K562 (cell line): ENCODE data around the gene C17orf78. TPM values are rescaled to one million over a fixed set of nuclear protein-coding genes. Genes with fewer than 3 reads are reported as not detected.

Experiments used
- ATAC-seq: fragments of 200-7000 bp; cut with Tn5 transposase; 3 replicates; pipeline ENCODE4 v1.9.1; 2020; ENCODE audit warnings: moderate library complexity
- BruUV-seq: library from RNA; stranded (reverse); fragments of 400-500 nt; replicated peaks from 2 replicates; lab custom pipeline; 2021; lab: Mats Ljungman, UMichigan
- CTCF ChIA-PET: fragments of 300-600 bp; formaldehyde crosslinking; extraction: SDS; loops from one replicate; lab custom pipeline; 2021; ENCODE audit warnings: low intra/inter-chr PET ratio; lab: Yijun Ruan, JAX
- POLR2A ChIA-PET: fragments of 300-600, 350-650 bp; sonication (Branson Sonifier 250); formaldehyde crosslinking; extraction: SDS; loops from one replicate; lab custom pipeline; 2021; ENCODE audit warnings: antibody characterized with exemption, inconsistent platforms; lab: Yijun Ruan, JAX
- DNase-seq, 4 experiments: peaks; one replicate each; pipeline versions ENCODE4 v3.0.0 to v3.0.0-alpha.2; 2011 to 2018; ENCODE audit warnings: low spot score in 3 of 4, mixed read lengths in 3 of 4; ENCODE audit errors: extremely low read depth in 1 of 4
- FAIRE-seq: peaks from 2 replicates; lab custom pipeline; 2011; peaks lifted over from hg19 to GRCh38; lab: Jason Lieb, UNC
- H2AFZ ChIP-seq: 2 replicates; pipeline ENCODE4 v1.6.0; 2011; ENCODE audit warnings: low read depth, low read length, control low read depth, inconsistent platforms
- H3K27ac ChIP-seq: fragments of 200-600 bp; 3 replicates; pipeline ENCODE4 v1.8.0; 2011; ENCODE audit warnings: low read depth, mild to moderate bottlenecking, control low read depth, inconsistent platforms, low read length, moderate library complexity, mixed read lengths; ENCODE audit errors: extremely low read depth
- H3K27me3 ChIP-seq, 2 experiments: fragments of 300-600 bp in 1 of 2; 2 replicates in 1 of 2; 3 replicates in 1 of 2; pipeline versions ENCODE4 v1.6.0 to v1.8.0; 2011; ENCODE audit warnings: inconsistent platforms in 2 of 2, low read length in 2 of 2, mild to moderate bottlenecking in 1 of 2, mixed read lengths in 1 of 2, moderate library complexity in 1 of 2; ENCODE audit not compliant: control insufficient read depth in 2 of 2, insufficient read depth in 2 of 2
- H3K36me3 ChIP-seq: fragments of 300-600 bp; 3 replicates; pipeline ENCODE4 v1.8.0; 2011; ENCODE audit warnings: mild to moderate bottlenecking, low read length, inconsistent platforms; ENCODE audit not compliant: control insufficient read depth, insufficient read depth
- H3K4me1 ChIP-seq, 2 experiments: fragments of 200-600 bp in 1 of 2; replicated peaks in 1 of 2; 2 replicates in 1 of 2; 3 replicates in 1 of 2; pipeline versions ENCODE4 v1.5.1 to v1.8.0; 2011; ENCODE audit warnings: inconsistent platforms in 2 of 2, low read length in 2 of 2, mild to moderate bottlenecking in 1 of 2, mixed read lengths in 1 of 2, moderate library complexity in 1 of 2; ENCODE audit not compliant: control insufficient read depth in 2 of 2, insufficient read depth in 2 of 2
- H3K4me2 ChIP-seq: 2 replicates; pipeline ENCODE4 v1.6.1; 2011; ENCODE audit warnings: low read length, control low read depth, inconsistent platforms, mixed read lengths; ENCODE audit not compliant: insufficient read depth
- H3K4me3 ChIP-seq: fragments of 200-600 bp; sonication (generic), shearing (Covaris generic); 2 replicates; pipeline ENCODE4 v1.5.1; 2016; ENCODE audit warnings: control low read depth, inconsistent platforms
- H3K79me2 ChIP-seq: fragments of 200-600 bp; 3 replicates; pipeline ENCODE4 v1.8.0; 2011; ENCODE audit warnings: low read length, inconsistent platforms; ENCODE audit not compliant: control insufficient read depth, insufficient read depth
- H3K9ac ChIP-seq, 2 experiments: 2 replicates each; pipeline versions ENCODE4 v1.6.0 to v1.6.1; 2011; ENCODE audit warnings: low read depth in 2 of 2, low read length in 2 of 2, control low read depth in 1 of 2, inconsistent platforms in 1 of 2, mild to moderate bottlenecking in 1 of 2, mixed read lengths in 1 of 2; ENCODE audit not compliant: insufficient read depth in 1 of 2
- H3K9me1 ChIP-seq: one replicate; pipeline ENCODE4 v1.6.0; 2011; ENCODE audit warnings: inconsistent platforms, mild to moderate bottlenecking, low read length, moderate library complexity; ENCODE audit not compliant: control insufficient read depth, insufficient read depth
- H3K9me3 ChIP-seq: replicated peaks from 2 replicates; pipeline ENCODE4 v1.5.1; 2011; ENCODE audit warnings: low read depth, low read length, inconsistent platforms; ENCODE audit not compliant: control insufficient read depth, insufficient read depth
- H4K20me1 ChIP-seq: replicated peaks from 2 replicates; pipeline ENCODE4 v1.6.1; 2011; ENCODE audit warnings: low read length, inconsistent platforms, mixed read lengths; ENCODE audit not compliant: control insufficient read depth, insufficient read depth
- CBFA2T3 ChIP-seq: fragments of 450-650 bp; IDR thresholded peaks from 2 replicates; pipeline ENCODE4 v1.6.1; 2017
- LCOR ChIP-seq: sonication (generic); formaldehyde crosslinking; IDR thresholded peaks from 2 replicates; pipeline ENCODE4 v1.8.0; 2022; ENCODE audit warnings: mild to moderate bottlenecking, missing genetic modification reagents
- PCBP1 ChIP-seq: fragments of 200-400 bp; formaldehyde crosslinking; IDR thresholded peaks from 2 replicates; pipeline ENCODE4 v1.6.1; 2018; ENCODE audit warnings: mild to moderate bottlenecking, low read depth, low read length; ENCODE audit not compliant: poor library complexity, severe bottlenecking
- SNRNP70 ChIP-seq: fragments of 200-400 bp; formaldehyde crosslinking; optimal IDR thresholded peaks from 2 replicates; pipeline ENCODE3; 2017; ENCODE audit warnings: low read depth, low read length
- TARDBP ChIP-seq: fragments of 450-650 bp; IDR thresholded peaks from 2 replicates; pipeline ENCODE4 v1.6.1; 2016
- TCF7L2 ChIP-seq: fragments of 150-350 bp; IDR thresholded peaks from 2 replicates; pipeline ENCODE4 v1.6.1; 2016; ENCODE audit warnings: low read depth, mild to moderate bottlenecking, low read length, moderate library complexity
- WGBS: fragments of 100-300 bp; shearing (Covaris generic); methylation state at CpG from one replicate; pipeline ENCODE4 v1.1.6; 2016; ENCODE audit warnings: low coverage, mixed read lengths; ENCODE audit not compliant: insufficient coverage; ENCODE audit errors: missing lambda C conversion rate; 5-methylcytosine and 5-hydroxymethylcytosine counted together
- in situ Hi-C: fragments of 300-500 bp; cut with MboI; formaldehyde crosslinking; loops from 4 replicates; pipeline ENCODE4 v1.15.0; 2018; ENCODE audit warnings: inconsistent platforms, mixed read lengths
- intact Hi-C: fragments of 100-400 bp; cut with micrococcal nuclease; formaldehyde crosslinking; loops from 2 replicates; pipeline ENCODE4 v1.14.2; 2022
- polyA plus RNA-seq, 8 experiments: library from polyadenylated mRNA; depleted of rRNA in 4 of 8; stranded (reverse) in 5 of 8; unstranded in 3 of 8; fragments of >200 nt; fragmentation: Nextera tagmentation in 2 of 8; fragmentation: Illumina TruSeq in 1 of 8; extraction: Ambion mirVana in 2 of 8; extraction: Trizol in 1 of 8; gene quantifications; 2 replicates each; pipeline versions ENCODE4 v1.2.1 to v1.2.3, GENCODE V29; 2011 to 2014; ENCODE audit warnings: inconsistent platforms in 1 of 8, missing spikeins in 1 of 8
- total RNA-seq, 7 experiments: library from RNA; depleted of rRNA in 6 of 7; stranded (reverse); fragments of >200 nt in 6 of 7; fragmentation: Illumina TruSeq in 2 of 7; extraction: Trizol in 2 of 7; gene quantifications; 2 replicates each; pipeline versions ENCODE4 v1.2.1 to v1.2.3, GENCODE V29; 2011 to 2021; ENCODE audit warnings: low replicate concordance in 1 of 7
- TF ChIP-seq, protein P1 (sequence below): fragments of 250-450 bp; sonication (Bioruptor Pico); IDR thresholded peaks from 2 replicates; pipeline ENCODE4 v1.5.0; 2021; ENCODE audit warnings: mild to moderate bottlenecking, moderate library complexity
- TF ChIP-seq, protein P2 (sequence below): fragments of 450-650 bp; IDR thresholded peaks from 2 replicates; pipeline ENCODE4 v1.6.1; 2016; ENCODE audit warnings: borderline replicate concordance

The C17orf78 gene
- total and polyA plus RNA-seq, 9 of the 15 experiments (the other 6 are each of a cell fraction or from before 2014, with no cell fraction given), result not detected

DNA sequence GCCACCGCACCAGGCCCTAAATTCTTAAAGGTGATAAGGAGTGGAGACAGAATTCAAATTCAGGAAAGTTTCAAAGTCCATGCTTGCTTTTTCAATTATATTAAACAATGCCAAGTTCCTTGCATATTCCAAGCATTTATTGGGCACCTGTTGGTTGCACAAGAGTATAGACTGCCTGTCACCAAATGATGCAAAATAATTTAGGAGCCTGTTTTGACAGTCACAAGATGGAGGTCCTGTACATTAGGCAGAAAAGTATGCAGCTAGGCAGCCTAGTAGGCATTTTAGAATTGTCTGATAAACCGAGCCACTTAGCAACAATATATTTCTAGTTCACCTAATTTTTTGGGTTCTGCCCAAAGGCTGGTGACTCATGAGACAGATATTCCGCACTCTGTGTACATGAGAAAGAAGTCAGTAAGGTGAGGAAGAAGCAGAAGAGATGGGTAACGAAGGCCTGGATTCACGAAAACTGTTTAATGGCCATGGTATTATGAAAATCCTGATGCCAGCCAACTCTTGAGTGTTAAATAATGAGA lies 23.5 kb downstream of the C17orf78 start:
- Histone ChIP-seq H4K20me1 (no peaks in the 10 kb centered on the region), H2AFZ (no peak overlapping the region), H3K27me3 (no peaks in the 10 kb centered on the region), H3K9me1 (no peaks in the 10 kb centered on the region), H3K4me1 (no peaks in the 10 kb centered on the region)
- intact Hi-C loops, result no loop called here
- CTCF ChIA-PET, result no interaction called here
- DNase-seq, result no peak
- no peak for TF ChIP-seq LCOR (CRISPR knock-in tag)
- TF ChIP-seq, protein P1, sequence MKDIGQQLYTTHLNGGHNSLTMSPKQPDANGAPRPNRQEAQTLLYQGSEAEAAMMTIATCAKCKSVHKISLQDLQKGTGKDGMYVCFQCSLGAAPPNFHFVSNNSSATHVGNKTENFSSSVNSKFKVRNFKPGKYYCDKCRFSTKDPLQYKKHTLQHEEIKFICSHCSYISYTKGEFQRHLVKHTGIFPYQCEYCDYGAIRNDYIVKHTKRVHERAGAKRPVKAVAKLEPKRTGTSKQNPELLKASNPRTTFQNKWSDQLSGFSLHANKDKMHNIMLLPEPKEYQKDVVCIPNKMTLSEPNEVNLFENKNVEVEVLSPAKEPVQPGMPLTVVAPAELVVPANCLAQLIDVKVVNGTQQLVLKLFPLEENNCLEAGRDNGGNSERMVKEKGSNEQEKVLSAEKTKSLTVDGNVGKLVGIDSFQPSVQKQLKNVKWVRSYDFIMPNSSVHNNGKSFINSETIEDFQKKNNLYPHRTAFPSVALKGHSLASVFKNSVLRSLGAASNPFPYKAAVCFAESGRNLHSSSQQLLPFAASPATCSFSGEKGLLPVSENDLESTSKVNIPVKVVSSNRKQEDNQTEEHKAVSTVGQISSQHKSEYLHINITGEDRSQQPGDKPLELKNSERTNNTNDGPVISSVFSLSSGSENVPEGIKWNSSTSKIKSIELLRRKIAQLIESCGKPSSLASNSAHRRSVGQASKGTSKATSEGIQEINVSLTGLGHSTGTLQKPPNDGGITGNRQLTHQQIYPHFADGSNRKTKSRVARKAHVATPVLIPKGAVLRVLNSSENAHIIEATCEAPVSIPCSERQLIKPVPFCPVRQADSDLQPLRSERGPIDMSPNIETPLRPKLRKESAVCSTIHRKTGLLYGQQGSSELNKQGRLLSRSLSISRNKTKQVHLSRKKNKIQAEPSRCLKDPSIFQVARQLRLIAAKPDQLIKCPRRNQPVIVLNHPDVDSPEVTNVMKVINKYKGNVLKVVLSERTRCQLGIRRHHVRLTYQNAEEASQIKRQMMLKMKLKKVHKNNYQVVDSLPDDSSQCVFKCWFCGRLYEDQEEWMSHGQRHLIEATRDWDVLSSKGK (CRISPR knock-in tag), result no peak
- TF ChIP-seq, protein P2, sequence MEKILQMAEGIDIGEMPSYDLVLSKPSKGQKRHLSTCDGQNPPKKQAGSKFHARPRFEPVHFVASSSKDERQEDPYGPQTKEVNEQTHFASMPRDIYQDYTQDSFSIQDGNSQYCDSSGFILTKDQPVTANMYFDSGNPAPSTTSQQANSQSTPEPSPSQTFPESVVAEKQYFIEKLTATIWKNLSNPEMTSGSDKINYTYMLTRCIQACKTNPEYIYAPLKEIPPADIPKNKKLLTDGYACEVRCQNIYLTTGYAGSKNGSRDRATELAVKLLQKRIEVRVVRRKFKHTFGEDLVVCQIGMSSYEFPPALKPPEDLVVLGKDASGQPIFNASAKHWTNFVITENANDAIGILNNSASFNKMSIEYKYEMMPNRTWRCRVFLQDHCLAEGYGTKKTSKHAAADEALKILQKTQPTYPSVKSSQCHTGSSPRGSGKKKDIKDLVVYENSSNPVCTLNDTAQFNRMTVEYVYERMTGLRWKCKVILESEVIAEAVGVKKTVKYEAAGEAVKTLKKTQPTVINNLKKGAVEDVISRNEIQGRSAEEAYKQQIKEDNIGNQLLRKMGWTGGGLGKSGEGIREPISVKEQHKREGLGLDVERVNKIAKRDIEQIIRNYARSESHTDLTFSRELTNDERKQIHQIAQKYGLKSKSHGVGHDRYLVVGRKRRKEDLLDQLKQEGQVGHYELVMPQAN, result no peak
- no peak for TF ChIP-seq PCBP1
- no peak for TF ChIP-seq SNRNP70
- no peak for TF ChIP-seq CBFA2T3
- no peak for TF ChIP-seq TCF7L2
- TF ChIP-seq TARDBP, result no peak
- TF ChIP-seq, all 486 proteins: peak for 0
- FAIRE-seq (no peak), ATAC-seq (no peak)
- H3K9ac ChIP-seq, result no peak overlapping the region
- no peaks in the 10 kb centered on the region for H3K9me3 ChIP-seq
- no peak overlapping the region for H3K4me3 ChIP-seq
- no peak overlapping the region for H3K4me2 ChIP-seq
- POLR2A ChIA-PET, result no interaction called here
- H3K27ac ChIP-seq, result no peak overlapping the region
- BruUV-seq, result no TSS peak
- 63% methylated on average over 5 of the region's 5 CpGs for WGBS
- no peaks in the 10 kb centered on the region for H3K36me3 ChIP-seq
- in situ Hi-C loops, result no loop called here
- no peaks in the 10 kb centered on the region; the same call in 2 of the 3 replicates for H3K79me2 ChIP-seq
